ENCODE measurements around the gene TNIK.
A peak's percentile ranks its signal among the peaks of the same experiment; 100 is the strongest.

TNIK gene

GRCh38 chr3:171177553-171177952 lies 282.7 kb downstream of the TNIK start:
- H3K4me3 ChIP-seq (ENCODE audit: low read depth, low read length): no peak overlapping the region
- no peak for TF ChIP-seq CTCF (IDR thresholded peaks at IDR 0.05; ENCODE audit: low read depth, low read length)

GRCh38 chr3:171177056-171177455 lies 283.1 kb downstream of the TNIK start:
- TF ChIP-seq CTCF (IDR thresholded peaks at IDR 0.05; ENCODE audit: low read depth, low read length): no peak
- no peak overlapping the region for H3K4me3 ChIP-seq (ENCODE audit: low read depth, low read length)

GRCh38 chr3:171176244-171176933 lies 283.8 kb downstream of the TNIK start:
- no peak for TF ChIP-seq CTCF (IDR thresholded peaks at IDR 0.05; ENCODE audit: low read depth, low read length)
- H3K4me3 ChIP-seq (ENCODE audit: low read depth, low read length): no peak overlapping the region

- TF ChIP-seq CTCF (IDR thresholded peaks at IDR 0.05; ENCODE audit: low read depth, low read length): no peak
- H3K4me3 ChIP-seq (ENCODE audit: low read depth, low read length): peak overlapping the region; percentile 31; the same call in 1 of the 2 replicates
Observed at GRCh38 chr3:171175741-171176234, 284.4 kb downstream of the TNIK start.

GRCh38 chr3:171173736-171174135 lies 286.5 kb downstream of the TNIK start:
- H3K4me3 ChIP-seq (ENCODE audit: low read depth, low read length): no peak overlapping the region
- no peak for TF ChIP-seq CTCF (IDR thresholded peaks at IDR 0.05; ENCODE audit: low read depth, low read length)

- H3K4me3 ChIP-seq (ENCODE audit: low read depth, low read length): no peak overlapping the region
- TF ChIP-seq CTCF (IDR thresholded peaks at IDR 0.05; ENCODE audit: low read depth, low read length): no peak
Observed at GRCh38 chr3:171172070-171172469, 288.1 kb downstream of the TNIK start.

GRCh38 chr3:171169866-171170265 lies 290.3 kb downstream of the TNIK start:
- no peak for TF ChIP-seq CTCF (IDR thresholded peaks at IDR 0.05; ENCODE audit: low read depth, low read length)
- H3K4me3 ChIP-seq (ENCODE audit: low read depth, low read length): no peak overlapping the region

All from WI38 (cell line).